Right atrium auricular region (tissue), 2 donors: ENCODE data around the gene PLA2G4D. TPM values are rescaled to one million over a fixed set of nuclear protein-coding genes. Genes with fewer than 3 reads are reported as not detected.

ENCODE experiments used
- DNase-seq: peaks from one replicate; pipeline ENCODE4 v3.0.0-alpha.2; 2019; ENCODE audit warnings: low spot score
- H3K27ac ChIP-seq, 2 donors: fragments of 200-600 bp; sonication (generic); 1 replicate in 1 of 2; 2 replicates in 1 of 2; pipeline ENCODE4 v1.5.1; 2016 to 2019
- H3K27me3 ChIP-seq, 2 donors: fragments of 200-600 bp; sonication (generic); one replicate each; pipeline versions ENCODE4 v1.5.1 to v1.6.0; 2017 to 2019
- H3K36me3 ChIP-seq: fragments of 200-600 bp; sonication (generic); one replicate; pipeline ENCODE4 v1.5.1; 2016
- H3K4me1 ChIP-seq, 2 donors: fragments of 200-600 bp; sonication (generic); one replicate each; pipeline versions ENCODE4 v1.5.1 to v1.6.0; 2017 to 2019
- H3K4me3 ChIP-seq, 2 donors: fragments of 200-600 bp; sonication (generic); 1 replicate in 1 of 2; 2 replicates in 1 of 2; pipeline ENCODE4 v1.5.1; 2017 to 2019; ENCODE audit warnings: mild to moderate bottlenecking in 1 of 2, moderate library complexity in 1 of 2
- H3K9me3 ChIP-seq, 2 donors: fragments of 200-600 bp; sonication (generic); one replicate each; pipeline ENCODE4 v1.5.1; 2019
- CTCF ChIP-seq, 2 donors: fragments of 200-600 bp; sonication (generic); IDR thresholded peaks; one replicate each; pipeline ENCODE4 v1.5.1; 2019; ENCODE audit warnings: antibody characterized with exemption in 2 of 2
- total RNA-seq, 2 donors: library from RNA; depleted of rRNA; stranded (reverse); fragments of >200 nt; gene quantifications; one replicate each; pipeline ENCODE4 v1.1.0, GENCODE V29; 2016

PLA2G4D gene
- total RNA-seq, 2 donors from 2014 or later, result not detected

- no peak for TF ChIP-seq CTCF (IDR thresholded peaks at IDR 0.05)
- Histone ChIP-seq H3K4me1 (peaks cover 0 to 8% of the 10 kb centered on the region in 2 donors), H3K36me3 (no peaks in the 10 kb centered on the region), H3K4me3 (no peak overlapping the region), H3K27ac (peak overlapping the region in 1 of 2 donors; percentile 32), H3K9me3 (no peaks in the 10 kb centered on the region), H3K27me3 (no peaks in the 10 kb centered on the region)
- DNase-seq, result no peak
Observed at GRCh38 chr15:42033214-42033873, 61.0 kb downstream of the PLA2G4D start.

- no peak for DNase-seq
- TF ChIP-seq CTCF (IDR thresholded peaks at IDR 0.05), result no peak
- H3K27ac ChIP-seq, result peak overlapping the region in 1 of 2 donors; percentile 32
Observed at GRCh38 chr15:42032376-42033213, 61.8 kb downstream of the PLA2G4D start.

GRCh38 chr15:42031198-42031915 lies 63.0 kb downstream of the PLA2G4D start:
- no peaks in the 10 kb centered on the region for H3K36me3 ChIP-seq
- no peaks in the 10 kb centered on the region for H3K27me3 ChIP-seq
- H3K27ac ChIP-seq, result no peak overlapping the region
- no peaks in the 10 kb centered on the region for H3K9me3 ChIP-seq
- TF ChIP-seq CTCF (IDR thresholded peaks at IDR 0.05), result no peak
- peaks cover 0 to 14% of the 10 kb centered on the region in 2 donors for H3K4me1 ChIP-seq
- no peak overlapping the region for H3K4me3 ChIP-seq
- no peak for DNase-seq

More at GRCh38 chr15:42032376-42033213, 61.8 kb downstream of the PLA2G4D start:
- Histone ChIP-seq H3K27me3 (no peaks in the 10 kb centered on the region), H3K36me3 (no peaks in the 10 kb centered on the region), H3K4me1 (peaks cover 0 to 13% of the 10 kb centered on the region in 2 donors), H3K9me3 (no peaks in the 10 kb centered on the region), H3K4me3 (no peak overlapping the region)

- Histone ChIP-seq H3K27me3 (no peaks in the 10 kb centered on the region), H3K4me3 (no peak overlapping the region), H3K9me3 (no peaks in the 10 kb centered on the region), H3K4me1 (peaks cover 0 to 9% of the 10 kb centered on the region in 2 donors), H3K27ac (no peak overlapping the region), H3K36me3 (no peaks in the 10 kb centered on the region)
- DNase-seq, result no peak
- no peak for TF ChIP-seq CTCF (IDR thresholded peaks at IDR 0.05)
Observed at GRCh38 chr15:42027521-42027920, 66.8 kb downstream of the PLA2G4D start.

- H3K4me1 ChIP-seq, result peaks cover 0 to 6% of the 10 kb centered on the region in 2 donors
- H3K36me3 ChIP-seq, result no peaks in the 10 kb centered on the region
- H3K27ac ChIP-seq, result no peak overlapping the region
- no peaks in the 10 kb centered on the region for H3K9me3 ChIP-seq
- DNase-seq, result no peak
- H3K27me3 ChIP-seq, result no peaks in the 10 kb centered on the region
- no peak for TF ChIP-seq CTCF (IDR thresholded peaks at IDR 0.05)
- H3K4me3 ChIP-seq, result no peak overlapping the region
Observed at GRCh38 chr15:42024303-42024702, 70.1 kb downstream of the PLA2G4D start.
